WTC11 (cell line): ENCODE results near the gene GIGYF2. TPM values are rescaled to one million over a fixed set of nuclear protein-coding genes. Genes with fewer than 3 reads are reported as not detected.

ENCODE experiments used
- ATAC-seq: fragments of 200-7000 bp; cut with Tn5 transposase; 2 replicates; pipeline ENCODE4 v1.10.0; 2021; ENCODE audit warnings: mild to moderate bottlenecking, moderate library complexity
- CTCF ChIA-PET: fragments of 300-600 bp; sonication (Branson Sonifier 250); formaldehyde crosslinking; loops from one replicate; lab custom pipeline; 2021; ENCODE audit warnings: antibody characterized with exemption; lab: Charles Lee
- POLR2A ChIA-PET: fragments of 350-600 bp; sonication (Branson Sonifier 250); formaldehyde crosslinking; loops from one replicate; lab custom pipeline; 2021; ENCODE audit warnings: antibody characterized with exemption; lab: Charles Lee
- DNase-seq: peaks from one replicate; pipeline ENCODE4 v3.0.0; 2021; ENCODE audit warnings: low spot score
- H3K27ac Mint-ChIP-seq: 2 replicates; pipeline ENCODE4 v1.8.0; 2021; ENCODE audit warnings: mixed read lengths
- H3K27me3 Mint-ChIP-seq: 2 replicates; pipeline ENCODE4 v1.8.0; 2021; ENCODE audit warnings: low read depth, mild to moderate bottlenecking, moderate library complexity, mixed read lengths
- H3K36me3 Mint-ChIP-seq: 2 replicates; pipeline ENCODE4 v1.8.0; 2021; ENCODE audit warnings: mixed read lengths
- H3K4me1 Mint-ChIP-seq: 2 replicates; pipeline ENCODE4 v1.8.0; 2022; ENCODE audit warnings: mixed read lengths
- H3K4me3 Mint-ChIP-seq: 2 replicates; pipeline ENCODE4 v1.8.0; 2021; ENCODE audit warnings: mild to moderate bottlenecking, moderate library complexity, mixed read lengths
- H3K9me3 Mint-ChIP-seq: 2 replicates; pipeline ENCODE4 v1.8.0; 2021; ENCODE audit warnings: mixed read lengths
- FOXJ3 ChIP-seq: sonication (generic); formaldehyde crosslinking; IDR thresholded peaks from 2 replicates; pipeline ENCODE4 v1.9.0; 2021; ENCODE audit warnings: missing genetic modification reagents, mild to moderate bottlenecking, borderline replicate concordance
- FOXK1 ChIP-seq: sonication (generic); formaldehyde crosslinking; IDR thresholded peaks from 2 replicates; pipeline ENCODE4 v1.8.0; 2022; ENCODE audit warnings: mild to moderate bottlenecking, moderate library complexity, missing genetic modification reagents
- GABPB1 ChIP-seq: sonication (generic); formaldehyde crosslinking; IDR thresholded peaks from 2 replicates; pipeline ENCODE4 v1.8.1; 2023; ENCODE audit warnings: mild to moderate bottlenecking, missing genetic modification reagents
- IRF2 ChIP-seq: sonication (generic); formaldehyde crosslinking; IDR thresholded peaks from 2 replicates; pipeline ENCODE4 v1.8.0; 2022; ENCODE audit warnings: low read depth, missing genetic modification reagents, borderline replicate concordance
- MYBL2 ChIP-seq: sonication (generic); formaldehyde crosslinking; IDR thresholded peaks from 2 replicates; pipeline ENCODE4 v1.8.1; 2023; ENCODE audit warnings: mild to moderate bottlenecking, moderate library complexity, missing genetic modification reagents
- NFE2L1 ChIP-seq: sonication (generic); formaldehyde crosslinking; IDR thresholded peaks from 2 replicates; pipeline ENCODE4 v1.8.1; 2023; ENCODE audit warnings: missing genetic modification reagents
- NR1H2 ChIP-seq: sonication (generic); formaldehyde crosslinking; IDR thresholded peaks from 2 replicates; pipeline ENCODE4 v1.9.0; 2021; ENCODE audit warnings: mild to moderate bottlenecking, moderate library complexity, missing genetic modification reagents
- PRRX2 ChIP-seq: fragments of 250-450 bp; sonication (Bioruptor Pico); IDR thresholded peaks from 2 replicates; pipeline ENCODE4 v1.8.0; 2021; ENCODE audit warnings: mild to moderate bottlenecking
- RELA ChIP-seq: sonication (generic); formaldehyde crosslinking; IDR thresholded peaks from 2 replicates; pipeline ENCODE4 v1.8.1; 2022; ENCODE audit warnings: missing genetic modification reagents, mild to moderate bottlenecking, borderline replicate concordance
- TP53 ChIP-seq: sonication (generic); formaldehyde crosslinking; IDR thresholded peaks from 2 replicates; pipeline ENCODE4 v1.8.1; 2023; ENCODE audit warnings: mild to moderate bottlenecking, missing genetic modification reagents
- ZNF317 ChIP-seq: sonication (generic); formaldehyde crosslinking; IDR thresholded peaks from 2 replicates; pipeline ENCODE4 v1.8.1; 2023; ENCODE audit warnings: low read depth, mild to moderate bottlenecking, moderate library complexity, missing genetic modification reagents, borderline replicate concordance
- ZNF416 ChIP-seq: fragments of 250-450 bp; sonication (Bioruptor Pico); IDR thresholded peaks from 2 replicates; pipeline ENCODE4 v1.9.0; 2021; ENCODE audit warnings: mild to moderate bottlenecking, inconsistent platforms
- total RNA-seq: library from RNA; stranded (reverse); gene quantifications from 3 replicates; pipeline ENCODE4 v1.2.3, GENCODE V29; 2021
- TF ChIP-seq, protein P1 (sequence below): sonication (generic); formaldehyde crosslinking; IDR thresholded peaks from 2 replicates; pipeline ENCODE4 v1.8.1; 2022; ENCODE audit warnings: mild to moderate bottlenecking, moderate library complexity, missing genetic modification reagents
- TF ChIP-seq, protein P2 (sequence below): fragments of 200-600 bp; IDR thresholded peaks from 2 replicates; pipeline ENCODE4 v1.8.0; 2022; ENCODE audit warnings: antibody characterized with exemption
- TF ChIP-seq, protein P3 (sequence below): sonication (generic); formaldehyde crosslinking; IDR thresholded peaks from 2 replicates; pipeline ENCODE4 v1.8.1; 2022; ENCODE audit warnings: missing genetic modification reagents, borderline replicate concordance
- TF ChIP-seq, protein P4 (sequence below): fragments of 250-450 bp; sonication (Bioruptor Pico); IDR thresholded peaks from 2 replicates; pipeline ENCODE4 v1.9.0; 2021; ENCODE audit warnings: moderate library complexity, mild to moderate bottlenecking, inconsistent platforms, borderline replicate concordance
- TF ChIP-seq, protein P5 (sequence below): fragments of 250-450 bp; sonication (Bioruptor Pico); IDR thresholded peaks from 2 replicates; pipeline ENCODE4 v2.1.2; 2022; ENCODE audit warnings: mild to moderate bottlenecking, moderate library complexity
- TF ChIP-seq, protein P6 (sequence below): fragments of 250-450 bp; sonication (Bioruptor Pico); IDR thresholded peaks from 2 replicates; pipeline ENCODE4 v1.9.0; 2021; ENCODE audit warnings: mild to moderate bottlenecking
- TF ChIP-seq, protein P7 (sequence below): sonication (generic); formaldehyde crosslinking; IDR thresholded peaks from 2 replicates; pipeline ENCODE4 v1.8.0; 2022; ENCODE audit warnings: mild to moderate bottlenecking, missing genetic modification reagents
- TF ChIP-seq, protein P8 (sequence below): sonication (generic); formaldehyde crosslinking; IDR thresholded peaks from 2 replicates; pipeline ENCODE4 v1.8.0; 2022; ENCODE audit warnings: mild to moderate bottlenecking, missing genetic modification reagents

The GIGYF2 gene
- total RNA-seq, 1 experiment from 2014 or later: 53.1 TPM

DNA sequence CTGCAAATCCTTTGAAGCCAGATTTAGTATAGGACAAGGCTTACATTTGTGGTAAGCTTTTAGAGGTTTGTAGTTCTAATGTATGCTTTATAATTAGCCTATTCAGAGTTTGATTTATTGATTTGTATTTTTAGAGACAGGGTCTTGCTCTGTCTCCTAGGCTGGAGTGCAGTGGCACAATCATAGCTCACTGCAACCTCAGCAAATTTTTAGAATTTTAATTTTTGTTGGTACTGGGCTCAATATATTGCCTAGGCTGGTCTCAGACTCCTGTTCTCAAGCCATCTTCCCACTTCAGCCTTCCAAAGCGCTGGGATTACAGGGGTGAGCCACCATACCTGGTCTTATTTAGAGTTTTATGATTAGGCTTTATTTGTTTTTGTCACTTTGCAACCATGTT, 74.7 kb downstream of the GIGYF2 start:
- POLR2A ChIA-PET: no interaction called here
- H3K4me3 Mint-ChIP-seq: no peak overlapping the region
- CTCF ChIA-PET: no interaction called here
- ATAC-seq: no peak
- TF ChIP-seq, protein P1, sequence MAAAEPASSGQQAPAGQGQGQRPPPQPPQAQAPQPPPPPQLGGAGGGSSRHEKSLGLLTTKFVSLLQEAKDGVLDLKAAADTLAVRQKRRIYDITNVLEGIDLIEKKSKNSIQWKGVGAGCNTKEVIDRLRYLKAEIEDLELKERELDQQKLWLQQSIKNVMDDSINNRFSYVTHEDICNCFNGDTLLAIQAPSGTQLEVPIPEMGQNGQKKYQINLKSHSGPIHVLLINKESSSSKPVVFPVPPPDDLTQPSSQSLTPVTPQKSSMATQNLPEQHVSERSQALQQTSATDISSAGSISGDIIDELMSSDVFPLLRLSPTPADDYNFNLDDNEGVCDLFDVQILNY (CRISPR knock-in tag): no peak
- TF ChIP-seq FOXK1 (no peak), NFE2L1 (CRISPR knock-in tag) (no peak), PRRX2 (no peak), ZNF416 (CRISPR knock-in tag) (no peak), GABPB1 (no peak), FOXJ3 (CRISPR knock-in tag) (no peak), ZNF317 (CRISPR knock-in tag) (no peak), RELA (CRISPR knock-in tag) (no peak), MYBL2 (no peak), IRF2 (CRISPR knock-in tag) (no peak), NR1H2 (no peak), TP53 (no peak)
- TF ChIP-seq, protein P2, sequence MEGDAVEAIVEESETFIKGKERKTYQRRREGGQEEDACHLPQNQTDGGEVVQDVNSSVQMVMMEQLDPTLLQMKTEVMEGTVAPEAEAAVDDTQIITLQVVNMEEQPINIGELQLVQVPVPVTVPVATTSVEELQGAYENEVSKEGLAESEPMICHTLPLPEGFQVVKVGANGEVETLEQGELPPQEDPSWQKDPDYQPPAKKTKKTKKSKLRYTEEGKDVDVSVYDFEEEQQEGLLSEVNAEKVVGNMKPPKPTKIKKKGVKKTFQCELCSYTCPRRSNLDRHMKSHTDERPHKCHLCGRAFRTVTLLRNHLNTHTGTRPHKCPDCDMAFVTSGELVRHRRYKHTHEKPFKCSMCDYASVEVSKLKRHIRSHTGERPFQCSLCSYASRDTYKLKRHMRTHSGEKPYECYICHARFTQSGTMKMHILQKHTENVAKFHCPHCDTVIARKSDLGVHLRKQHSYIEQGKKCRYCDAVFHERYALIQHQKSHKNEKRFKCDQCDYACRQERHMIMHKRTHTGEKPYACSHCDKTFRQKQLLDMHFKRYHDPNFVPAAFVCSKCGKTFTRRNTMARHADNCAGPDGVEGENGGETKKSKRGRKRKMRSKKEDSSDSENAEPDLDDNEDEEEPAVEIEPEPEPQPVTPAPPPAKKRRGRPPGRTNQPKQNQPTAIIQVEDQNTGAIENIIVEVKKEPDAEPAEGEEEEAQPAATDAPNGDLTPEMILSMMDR: no peak
- TF ChIP-seq, protein P3, sequence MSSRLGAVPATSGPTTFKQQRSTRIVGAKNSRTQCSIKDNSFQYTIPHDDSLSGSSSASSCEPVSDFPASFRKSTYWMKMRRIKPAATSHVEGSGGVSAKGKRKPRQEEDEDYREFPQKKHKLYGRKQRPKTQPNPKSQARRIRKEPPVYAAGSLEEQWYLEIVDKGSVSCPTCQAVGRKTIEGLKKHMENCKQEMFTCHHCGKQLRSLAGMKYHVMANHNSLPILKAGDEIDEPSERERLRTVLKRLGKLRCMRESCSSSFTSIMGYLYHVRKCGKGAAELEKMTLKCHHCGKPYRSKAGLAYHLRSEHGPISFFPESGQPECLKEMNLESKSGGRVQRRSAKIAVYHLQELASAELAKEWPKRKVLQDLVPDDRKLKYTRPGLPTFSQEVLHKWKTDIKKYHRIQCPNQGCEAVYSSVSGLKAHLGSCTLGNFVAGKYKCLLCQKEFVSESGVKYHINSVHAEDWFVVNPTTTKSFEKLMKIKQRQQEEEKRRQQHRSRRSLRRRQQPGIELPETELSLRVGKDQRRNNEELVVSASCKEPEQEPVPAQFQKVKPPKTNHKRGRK: no peak
- TF ChIP-seq, protein P4, sequence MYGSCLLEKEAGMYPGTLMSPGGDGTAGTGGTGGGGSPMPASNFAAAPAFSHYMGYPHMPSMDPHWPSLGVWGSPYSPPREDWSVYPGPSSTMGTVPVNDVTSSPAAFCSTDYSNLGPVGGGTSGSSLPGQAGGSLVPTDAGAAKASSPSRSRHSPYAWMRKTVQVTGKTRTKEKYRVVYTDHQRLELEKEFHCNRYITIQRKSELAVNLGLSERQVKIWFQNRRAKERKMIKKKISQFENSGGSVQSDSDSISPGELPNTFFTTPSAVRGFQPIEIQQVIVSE (CRISPR knock-in tag): no peak
- TF ChIP-seq, protein P5, sequence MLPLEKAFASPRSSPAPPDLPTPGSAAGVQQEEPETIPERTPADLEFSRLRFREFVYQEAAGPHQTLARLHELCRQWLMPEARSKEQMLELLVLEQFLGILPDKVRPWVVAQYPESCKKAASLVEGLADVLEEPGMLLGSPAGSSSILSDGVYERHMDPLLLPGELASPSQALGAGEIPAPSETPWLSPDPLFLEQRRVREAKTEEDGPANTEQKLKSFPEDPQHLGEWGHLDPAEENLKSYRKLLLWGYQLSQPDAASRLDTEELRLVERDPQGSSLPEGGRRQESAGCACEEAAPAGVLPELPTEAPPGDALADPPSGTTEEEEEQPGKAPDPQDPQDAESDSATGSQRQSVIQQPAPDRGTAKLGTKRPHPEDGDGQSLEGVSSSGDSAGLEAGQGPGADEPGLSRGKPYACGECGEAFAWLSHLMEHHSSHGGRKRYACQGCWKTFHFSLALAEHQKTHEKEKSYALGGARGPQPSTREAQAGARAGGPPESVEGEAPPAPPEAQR (CRISPR knock-in tag): no peak
- TF ChIP-seq, protein P6, sequence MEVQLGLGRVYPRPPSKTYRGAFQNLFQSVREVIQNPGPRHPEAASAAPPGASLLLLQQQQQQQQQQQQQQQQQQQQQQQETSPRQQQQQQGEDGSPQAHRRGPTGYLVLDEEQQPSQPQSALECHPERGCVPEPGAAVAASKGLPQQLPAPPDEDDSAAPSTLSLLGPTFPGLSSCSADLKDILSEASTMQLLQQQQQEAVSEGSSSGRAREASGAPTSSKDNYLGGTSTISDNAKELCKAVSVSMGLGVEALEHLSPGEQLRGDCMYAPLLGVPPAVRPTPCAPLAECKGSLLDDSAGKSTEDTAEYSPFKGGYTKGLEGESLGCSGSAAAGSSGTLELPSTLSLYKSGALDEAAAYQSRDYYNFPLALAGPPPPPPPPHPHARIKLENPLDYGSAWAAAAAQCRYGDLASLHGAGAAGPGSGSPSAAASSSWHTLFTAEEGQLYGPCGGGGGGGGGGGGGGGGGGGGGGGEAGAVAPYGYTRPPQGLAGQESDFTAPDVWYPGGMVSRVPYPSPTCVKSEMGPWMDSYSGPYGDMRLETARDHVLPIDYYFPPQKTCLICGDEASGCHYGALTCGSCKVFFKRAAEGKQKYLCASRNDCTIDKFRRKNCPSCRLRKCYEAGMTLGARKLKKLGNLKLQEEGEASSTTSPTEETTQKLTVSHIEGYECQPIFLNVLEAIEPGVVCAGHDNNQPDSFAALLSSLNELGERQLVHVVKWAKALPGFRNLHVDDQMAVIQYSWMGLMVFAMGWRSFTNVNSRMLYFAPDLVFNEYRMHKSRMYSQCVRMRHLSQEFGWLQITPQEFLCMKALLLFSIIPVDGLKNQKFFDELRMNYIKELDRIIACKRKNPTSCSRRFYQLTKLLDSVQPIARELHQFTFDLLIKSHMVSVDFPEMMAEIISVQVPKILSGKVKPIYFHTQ (CRISPR knock-in tag): no peak
- TF ChIP-seq, protein P7, sequence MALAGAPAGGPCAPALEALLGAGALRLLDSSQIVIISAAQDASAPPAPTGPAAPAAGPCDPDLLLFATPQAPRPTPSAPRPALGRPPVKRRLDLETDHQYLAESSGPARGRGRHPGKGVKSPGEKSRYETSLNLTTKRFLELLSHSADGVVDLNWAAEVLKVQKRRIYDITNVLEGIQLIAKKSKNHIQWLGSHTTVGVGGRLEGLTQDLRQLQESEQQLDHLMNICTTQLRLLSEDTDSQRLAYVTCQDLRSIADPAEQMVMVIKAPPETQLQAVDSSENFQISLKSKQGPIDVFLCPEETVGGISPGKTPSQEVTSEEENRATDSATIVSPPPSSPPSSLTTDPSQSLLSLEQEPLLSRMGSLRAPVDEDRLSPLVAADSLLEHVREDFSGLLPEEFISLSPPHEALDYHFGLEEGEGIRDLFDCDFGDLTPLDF: no peak
- TF ChIP-seq, protein P8, sequence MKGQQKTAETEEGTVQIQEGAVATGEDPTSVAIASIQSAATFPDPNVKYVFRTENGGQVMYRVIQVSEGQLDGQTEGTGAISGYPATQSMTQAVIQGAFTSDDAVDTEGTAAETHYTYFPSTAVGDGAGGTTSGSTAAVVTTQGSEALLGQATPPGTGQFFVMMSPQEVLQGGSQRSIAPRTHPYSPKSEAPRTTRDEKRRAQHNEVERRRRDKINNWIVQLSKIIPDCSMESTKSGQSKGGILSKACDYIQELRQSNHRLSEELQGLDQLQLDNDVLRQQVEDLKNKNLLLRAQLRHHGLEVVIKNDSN: no peak
- TF ChIP-seq, all 79 proteins: peak for 0
- no peaks in the 10 kb centered on the region for H3K9me3 Mint-ChIP-seq
- H3K4me1 Mint-ChIP-seq: peaks cover 6% of the 10 kb centered on the region
- DNase-seq: no peak
- peaks cover 18% of the 10 kb centered on the region; the same call in 1 of the 2 replicates for H3K36me3 Mint-ChIP-seq
- no peak overlapping the region for H3K27ac Mint-ChIP-seq
- no peaks in the 10 kb centered on the region for H3K27me3 Mint-ChIP-seq
